Mucosa of rectum (tissue), 2 donors: ENCODE data around the gene SH3TC1.

ENCODE experiments used
- H3K27ac ChIP-seq, 2 donors: one replicate each; pipeline ENCODE4 v1.7.0; 2013; ENCODE audit warnings: inconsistent platforms in 2 of 2, low read depth in 2 of 2, low read length in 2 of 2
- H3K27me3 ChIP-seq, 2 donors: one replicate each; pipeline ENCODE4 v1.7.0; 2013; ENCODE audit warnings: low read length in 2 of 2; ENCODE audit not compliant: control insufficient read depth in 2 of 2, insufficient read depth in 2 of 2
- H3K36me3 ChIP-seq, 2 donors: one replicate each; pipeline ENCODE4 v1.7.0; 2013; ENCODE audit warnings: low read length in 2 of 2; ENCODE audit not compliant: control insufficient read depth in 2 of 2, insufficient read depth in 2 of 2
- H3K4me1 ChIP-seq, 2 donors: one replicate each; pipeline ENCODE4 v1.7.0; 2013; ENCODE audit warnings: low read length in 2 of 2, mild to moderate bottlenecking in 1 of 2; ENCODE audit not compliant: control insufficient read depth in 2 of 2, insufficient read depth in 2 of 2
- H3K4me3 ChIP-seq, 2 donors: one replicate each; pipeline ENCODE4 v1.7.0; 2013; ENCODE audit warnings: low read length in 2 of 2
- H3K9ac ChIP-seq, 2 donors: one replicate each; pipeline ENCODE4 v1.7.0; 2013; ENCODE audit warnings: low read length in 2 of 2, low read depth in 1 of 2, mild to moderate bottlenecking in 1 of 2
- H3K9me3 ChIP-seq, 2 donors: one replicate each; pipeline ENCODE4 v1.7.0; 2013; ENCODE audit warnings: low read length in 2 of 2; ENCODE audit not compliant: control insufficient read depth in 2 of 2
- donor health status: healthy.
- donor health status: Normal muscosa, but diverticular disease.

The SH3TC1 gene

DNA sequence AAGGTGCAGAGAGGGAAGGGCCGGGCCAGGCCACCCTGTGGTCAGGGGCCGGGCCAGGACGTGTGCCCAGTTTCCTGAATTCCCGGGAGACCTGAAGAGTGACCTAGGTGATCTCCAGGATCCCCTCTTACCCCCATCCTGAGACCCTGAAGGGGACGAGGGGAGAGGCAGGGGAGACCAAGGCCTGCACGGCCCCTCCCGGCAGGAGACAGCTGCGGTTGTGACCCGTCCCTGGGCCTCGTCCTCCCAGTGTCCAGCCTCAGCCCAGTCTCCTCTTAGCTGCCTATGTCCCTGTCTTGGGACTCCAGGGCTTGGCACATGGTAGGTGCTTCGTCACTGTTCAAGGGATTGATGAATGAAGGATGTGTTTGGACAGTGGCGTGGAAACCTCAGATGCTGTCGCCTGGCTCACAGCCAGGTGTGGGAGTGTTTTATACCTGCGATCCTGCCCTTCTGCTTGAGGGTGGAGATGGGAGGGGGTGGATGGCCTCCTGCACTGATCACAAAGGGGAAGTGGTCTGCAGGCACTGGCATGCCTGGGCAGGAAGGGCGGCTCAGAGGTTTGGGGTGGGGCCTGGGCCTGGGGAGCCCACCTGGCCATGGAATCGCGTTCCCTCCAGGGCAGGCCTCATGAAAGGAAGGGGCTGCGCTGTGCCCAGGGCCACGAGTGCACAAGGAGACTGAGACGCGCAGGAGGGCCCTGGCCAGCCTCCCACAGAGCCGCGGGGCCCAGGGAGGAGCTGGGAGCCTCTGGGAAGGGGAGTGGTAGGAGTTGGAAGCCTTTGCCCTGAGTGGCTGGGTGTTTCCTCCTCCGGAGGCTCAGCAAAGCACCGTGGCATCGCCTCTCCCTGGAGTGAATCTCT is 6.9 kb downstream of the SH3TC1 start:
- H3K36me3 ChIP-seq, result peaks cover 0 to 1% of the 10 kb centered on the region in 2 donors
- no peak overlapping the region for H3K4me3 ChIP-seq
- no peaks in the 10 kb centered on the region for H3K9me3 ChIP-seq
- no peak overlapping the region for H3K27ac ChIP-seq
- peaks cover 7 to 9% of the 10 kb centered on the region in 2 donors for H3K4me1 ChIP-seq
- H3K27me3 ChIP-seq, result no peaks in the 10 kb centered on the region
- no peak overlapping the region for H3K9ac ChIP-seq

DNA sequence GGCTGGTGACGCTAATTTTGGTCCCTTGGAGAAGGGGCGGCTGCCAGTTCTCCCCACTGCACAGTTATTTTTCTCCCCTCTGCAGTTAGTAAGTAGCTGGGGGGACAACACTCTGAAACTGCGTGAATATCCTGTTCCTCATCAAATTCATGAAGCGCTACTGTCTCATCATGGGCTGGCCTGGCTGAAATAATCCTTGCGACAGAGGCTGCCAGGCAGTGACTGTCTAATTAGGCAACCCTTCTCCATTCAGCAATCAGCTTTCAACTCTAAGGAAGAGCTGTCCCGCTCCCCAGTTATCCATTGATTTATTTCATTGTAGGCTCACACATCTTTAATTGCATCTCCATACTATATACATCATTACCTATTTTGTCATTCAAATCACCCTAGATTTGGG is 8.2 kb downstream of the SH3TC1 start:
- H3K4me1 ChIP-seq, result peaks cover 0 to 7% of the 10 kb centered on the region in 2 donors
- H3K9ac ChIP-seq, result no peak overlapping the region
- no peak overlapping the region for H3K4me3 ChIP-seq
- H3K27me3 ChIP-seq, result no peaks in the 10 kb centered on the region
- H3K36me3 ChIP-seq, result no peaks in the 10 kb centered on the region
- no peak overlapping the region for H3K27ac ChIP-seq
- H3K9me3 ChIP-seq, result no peaks in the 10 kb centered on the region

DNA sequence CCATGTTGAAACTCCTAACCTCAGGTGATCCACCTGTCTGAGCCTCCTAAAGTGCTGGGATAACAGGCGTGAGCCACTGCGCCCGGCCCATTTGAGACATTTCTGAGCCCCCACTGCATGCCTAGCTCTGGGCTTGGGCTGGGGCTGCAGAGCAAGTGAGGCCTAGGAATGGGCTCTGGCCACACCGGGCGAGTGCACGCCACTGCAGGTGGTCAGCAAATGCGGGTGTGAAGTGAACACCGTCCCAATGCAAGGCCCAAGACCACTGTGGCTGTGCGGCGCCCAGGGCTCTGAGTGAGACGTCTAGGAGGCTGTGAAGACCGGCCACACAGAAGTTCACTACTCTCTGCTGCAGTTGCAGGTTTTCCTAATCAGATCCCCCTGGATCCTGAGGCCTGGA is 9.5 kb downstream of the SH3TC1 start:
- H3K9ac ChIP-seq, result no peak overlapping the region
- H3K4me3 ChIP-seq, result no peak overlapping the region
- no peaks in the 10 kb centered on the region for H3K36me3 ChIP-seq
- H3K4me1 ChIP-seq, result peaks cover 0 to 7% of the 10 kb centered on the region in 2 donors
- no peak overlapping the region for H3K27ac ChIP-seq
- no peaks in the 10 kb centered on the region for H3K9me3 ChIP-seq
- H3K27me3 ChIP-seq, result no peaks in the 10 kb centered on the region

DNA sequence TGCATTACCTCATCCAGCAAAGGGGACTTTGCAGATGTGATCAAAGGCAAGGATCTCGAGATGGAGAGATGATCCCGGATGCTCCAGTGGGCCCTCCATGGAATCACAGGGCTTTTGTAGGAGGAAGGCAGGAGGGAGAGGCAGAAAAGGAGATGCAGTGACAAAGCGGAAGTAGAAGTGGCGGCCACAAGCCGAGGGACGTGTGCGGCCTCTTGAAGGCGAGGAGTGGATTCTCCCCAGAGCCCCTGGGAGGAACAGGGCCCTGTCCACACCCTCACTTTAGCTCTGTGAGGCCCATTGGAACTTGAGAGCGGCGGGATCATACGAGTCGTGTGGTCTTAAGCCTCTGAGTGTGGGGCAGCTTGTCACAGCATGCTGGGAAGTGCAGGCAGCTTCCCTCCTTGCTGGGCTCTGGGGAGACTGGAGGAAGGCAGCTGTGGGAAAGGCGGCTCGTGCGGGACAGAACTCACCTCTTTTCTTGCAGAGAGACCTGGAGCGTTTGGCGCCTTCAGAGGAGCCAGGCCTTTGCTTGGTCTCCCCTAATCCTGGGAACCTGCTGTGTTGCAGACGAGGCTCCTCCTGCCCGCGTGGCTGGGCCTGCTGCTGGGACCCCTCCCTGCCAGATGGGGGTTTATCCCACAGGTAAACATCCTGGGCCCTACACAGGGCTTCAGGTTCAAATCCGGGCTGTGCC is 10.2 kb downstream of the SH3TC1 start:
- Histone ChIP-seq H3K9ac (no peak overlapping the region), H3K4me3 (no peak overlapping the region), H3K4me1 (peaks cover 0 to 7% of the 10 kb centered on the region in 2 donors), H3K27me3 (no peaks in the 10 kb centered on the region), H3K27ac (no peak overlapping the region), H3K36me3 (no peaks in the 10 kb centered on the region), H3K9me3 (no peaks in the 10 kb centered on the region)

DNA sequence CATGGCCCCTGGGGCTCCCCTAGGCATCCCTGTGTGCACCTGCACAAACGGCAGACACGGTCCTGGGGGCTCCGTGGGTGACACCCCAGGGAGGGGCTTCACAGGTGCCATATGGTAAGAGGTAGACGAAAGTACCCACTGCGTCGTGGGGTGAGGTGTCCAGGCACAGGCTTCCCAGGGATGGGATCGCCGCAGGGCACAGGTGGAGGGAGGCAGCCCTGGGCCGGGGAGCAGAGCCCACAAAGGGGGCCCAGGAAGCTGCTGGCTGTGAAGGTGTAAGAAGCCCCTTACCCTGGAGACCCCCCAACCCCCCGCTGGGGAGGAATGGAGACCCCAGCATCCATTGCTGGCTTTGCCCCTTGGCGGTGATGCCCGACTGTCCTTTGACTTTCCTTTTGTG is 10.9 kb downstream of the SH3TC1 start:
- Histone ChIP-seq H3K36me3 (no peaks in the 10 kb centered on the region), H3K4me3 (no peak overlapping the region), H3K27me3 (no peaks in the 10 kb centered on the region), H3K4me1 (peaks cover 0 to 7% of the 10 kb centered on the region in 2 donors), H3K9me3 (no peaks in the 10 kb centered on the region), H3K27ac (no peak overlapping the region), H3K9ac (no peak overlapping the region)

DNA sequence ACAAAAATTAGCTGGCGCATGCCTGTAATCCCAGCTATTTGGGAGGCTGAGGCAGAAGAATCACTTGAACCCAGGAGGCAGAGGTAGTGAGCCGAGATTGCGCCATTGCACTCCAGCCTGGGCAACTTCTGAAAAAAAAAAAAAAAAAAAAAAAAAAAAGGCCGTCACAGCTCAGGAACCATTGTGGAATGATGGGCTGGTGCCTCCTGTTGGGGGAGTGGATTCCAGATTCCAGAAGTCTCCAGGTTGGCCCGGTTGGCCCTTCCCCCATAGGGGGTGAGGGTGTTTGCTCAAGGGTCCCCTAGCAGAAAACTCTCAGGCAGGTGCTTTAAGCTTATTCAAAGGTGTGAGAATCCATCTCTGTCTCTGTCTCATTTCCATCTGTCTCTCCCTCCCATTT is 11.5 kb downstream of the SH3TC1 start:
- H3K9ac ChIP-seq, result no peak overlapping the region
- no peak overlapping the region for H3K4me3 ChIP-seq
- H3K27me3 ChIP-seq, result no peaks in the 10 kb centered on the region
- peaks cover 0 to 3% of the 10 kb centered on the region in 2 donors for H3K36me3 ChIP-seq
- H3K27ac ChIP-seq, result no peak overlapping the region
- no peaks in the 10 kb centered on the region for H3K9me3 ChIP-seq
- H3K4me1 ChIP-seq, result peaks cover 0 to 7% of the 10 kb centered on the region in 2 donors

DNA sequence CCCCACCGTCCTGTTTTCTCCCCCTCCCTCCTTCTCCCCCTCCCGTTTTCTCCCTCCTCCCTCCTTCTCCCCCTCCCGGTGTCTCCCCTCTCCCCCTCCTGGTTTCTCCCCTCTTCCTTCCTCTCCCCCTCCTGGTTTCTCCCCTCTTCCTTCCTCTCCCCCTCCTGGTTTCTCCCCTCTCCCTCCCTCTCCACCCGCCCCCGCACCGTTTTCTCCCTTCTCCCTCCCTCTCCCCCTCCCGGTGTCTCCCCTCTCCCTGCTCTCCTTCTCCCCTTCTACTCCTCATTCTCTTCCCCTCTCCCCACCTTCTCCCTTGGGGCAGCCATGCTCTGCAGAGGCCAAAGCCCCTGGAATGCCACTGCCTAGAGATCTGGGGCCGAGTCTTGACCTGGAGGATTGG is 12.2 kb downstream of the SH3TC1 start:
- Histone ChIP-seq H3K27me3 (no peaks in the 10 kb centered on the region), H3K9me3 (no peaks in the 10 kb centered on the region), H3K4me3 (no peak overlapping the region), H3K36me3 (peaks cover 0 to 8% of the 10 kb centered on the region in 2 donors), H3K4me1 (peaks cover 0 to 4% of the 10 kb centered on the region in 2 donors), H3K27ac (no peak overlapping the region), H3K9ac (no peak overlapping the region)

DNA sequence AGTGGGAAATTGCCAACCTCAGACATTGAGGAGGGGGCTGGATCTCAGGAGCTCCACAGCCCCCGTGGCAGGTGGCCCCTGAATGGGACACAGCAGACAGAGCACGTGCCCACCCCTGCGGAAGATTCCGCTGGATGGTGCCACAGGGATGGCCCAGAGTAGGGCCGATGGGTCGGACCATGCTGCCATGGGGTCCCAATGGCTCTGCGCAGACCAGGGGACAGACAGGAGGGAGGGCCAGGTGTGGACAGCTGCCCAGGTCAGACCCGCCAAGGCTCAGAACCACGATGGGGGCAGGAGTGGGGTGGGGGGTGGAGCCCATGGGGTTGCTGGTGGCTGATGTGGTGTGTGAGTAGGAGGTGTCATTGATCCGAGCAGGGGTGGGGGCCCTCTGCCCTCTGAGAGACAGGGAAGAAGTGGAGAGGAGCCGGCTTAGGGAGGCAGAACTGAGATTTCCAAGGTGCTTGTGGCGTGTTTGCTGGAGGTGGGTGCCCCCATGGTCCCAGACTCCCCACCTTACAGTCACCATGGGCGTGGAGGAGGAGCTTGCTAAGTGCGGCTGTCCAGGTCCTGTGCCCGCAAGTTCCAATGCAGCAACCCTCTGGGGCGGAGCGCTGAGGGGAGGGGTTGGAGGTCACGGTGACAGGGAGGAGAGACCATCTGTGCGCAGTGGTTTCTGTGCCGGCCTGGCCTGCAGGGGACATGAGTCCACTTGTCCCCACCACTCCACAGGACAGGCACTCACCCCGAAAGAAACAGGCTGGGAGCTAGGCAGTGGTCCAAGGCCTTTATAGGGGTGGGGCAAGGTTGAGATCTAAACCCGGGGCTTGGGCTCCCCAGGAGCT is 12.9 kb downstream of the SH3TC1 start:
- H3K4me1 ChIP-seq, result no peaks in the 10 kb centered on the region
- no peaks in the 10 kb centered on the region for H3K27me3 ChIP-seq
- no peak overlapping the region for H3K27ac ChIP-seq
- H3K9ac ChIP-seq, result no peak overlapping the region
- H3K4me3 ChIP-seq, result no peak overlapping the region
- peaks cover 0 to 8% of the 10 kb centered on the region in 2 donors for H3K36me3 ChIP-seq
- H3K9me3 ChIP-seq, result no peaks in the 10 kb centered on the region

DNA sequence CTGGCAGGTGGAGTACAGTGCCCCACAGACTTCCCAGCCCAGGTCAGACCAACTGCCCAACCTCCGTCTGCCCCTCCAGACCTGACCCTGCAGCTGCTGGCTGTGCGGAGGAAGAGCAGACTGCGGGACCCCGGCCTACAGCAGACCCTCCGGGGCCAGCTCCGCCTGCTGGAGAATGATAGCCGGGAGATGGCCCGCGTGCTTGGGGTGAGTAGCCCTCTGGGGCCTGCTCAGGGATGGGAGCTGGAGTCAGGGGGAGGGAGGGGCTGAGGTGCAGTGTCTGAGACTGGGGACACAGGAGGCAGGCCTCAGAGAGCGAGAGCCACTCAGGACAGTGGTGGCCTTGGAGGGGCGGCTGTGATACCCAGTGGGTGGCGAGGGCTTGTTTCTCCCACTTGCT is 13.5 kb downstream of the SH3TC1 start:
- no peak overlapping the region for H3K27ac ChIP-seq
- no peaks in the 10 kb centered on the region for H3K4me1 ChIP-seq
- peaks cover 0 to 8% of the 10 kb centered on the region in 2 donors for H3K36me3 ChIP-seq
- H3K27me3 ChIP-seq, result no peaks in the 10 kb centered on the region
- no peak overlapping the region for H3K9ac ChIP-seq
- H3K9me3 ChIP-seq, result no peaks in the 10 kb centered on the region
- no peak overlapping the region for H3K4me3 ChIP-seq

DNA sequence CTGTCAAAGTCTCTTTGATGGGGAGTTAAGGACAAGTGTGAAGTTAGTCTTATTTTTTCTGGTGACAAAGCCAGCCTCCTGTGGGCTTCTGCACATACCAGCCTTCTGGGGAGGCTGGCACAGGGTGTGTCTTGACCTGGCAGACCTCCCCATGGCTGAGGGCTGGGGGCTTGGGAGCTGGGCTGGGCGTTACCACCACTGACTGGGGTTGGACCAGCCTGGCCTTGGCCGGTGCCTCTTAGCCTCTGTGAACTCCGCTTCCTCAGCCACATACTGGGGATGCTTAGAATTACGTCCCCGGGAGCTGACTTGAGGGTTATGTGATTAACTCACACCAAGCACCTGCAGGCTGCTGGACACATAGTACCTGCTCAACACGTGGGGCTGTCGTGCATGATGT is 14.0 kb downstream of the SH3TC1 start:
- Histone ChIP-seq H3K27me3 (no peaks in the 10 kb centered on the region), H3K9ac (no peak overlapping the region), H3K36me3 (peaks cover 0 to 8% of the 10 kb centered on the region in 2 donors)

More for the DNA sequence above, 14.0 kb downstream of the SH3TC1 start:
- Histone ChIP-seq H3K4me1 (no peaks in the 10 kb centered on the region), H3K27ac (no peak overlapping the region), H3K9me3 (no peaks in the 10 kb centered on the region), H3K4me3 (no peak overlapping the region)
